ENCODE data around the gene GFPT2.

GFPT2 gene

GRCh38 chr5:180350711-180351465 is 2.2 kb downstream of the GFPT2 start:
- no peak for DNase-seq

DNA sequence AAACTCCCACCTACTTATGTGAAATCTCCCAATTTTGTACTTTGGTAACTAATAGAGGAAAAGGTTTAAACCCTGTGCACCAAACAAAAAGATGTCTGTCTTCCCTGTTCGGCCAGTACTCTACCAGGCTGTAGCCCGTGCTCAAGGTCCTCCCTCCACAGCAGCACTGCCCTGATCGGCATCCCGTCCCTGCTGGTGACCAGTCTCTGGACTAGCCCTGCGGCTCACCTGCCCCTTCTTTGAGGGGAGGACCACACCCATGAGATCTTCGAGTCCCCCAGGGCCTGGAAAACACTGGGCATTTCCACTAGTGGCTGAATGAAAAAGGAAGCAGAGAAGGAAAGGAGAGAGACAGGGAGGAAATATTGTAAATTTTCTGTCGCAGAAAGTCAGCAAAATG is 2.8 kb downstream of the GFPT2 start:
- no peak for DNase-seq

DNA sequence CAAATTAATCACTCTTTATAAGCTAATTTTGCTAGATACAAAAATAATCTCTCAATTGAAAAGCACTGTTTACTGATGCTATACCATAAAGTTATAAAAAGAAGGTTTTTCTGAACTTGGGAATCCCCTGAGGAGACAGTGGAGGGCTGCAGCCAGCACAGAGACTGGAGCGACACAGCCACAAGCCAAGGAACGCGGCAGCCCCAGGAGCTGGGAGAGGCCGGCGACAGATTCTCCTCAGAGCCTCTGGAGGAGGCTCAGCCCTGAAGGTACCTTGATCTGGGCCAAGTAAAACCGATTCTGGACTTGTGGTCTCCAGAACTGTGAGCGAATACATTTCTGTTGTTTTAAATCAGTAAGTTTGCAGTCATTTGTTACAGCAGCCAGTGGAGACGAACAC is 3.7 kb downstream of the GFPT2 start:
- no peak for DNase-seq

- DNase-seq = no peak
Measured at GRCh38 chr5:180348336-180348735, 4.8 kb downstream of the GFPT2 start.

DNA sequence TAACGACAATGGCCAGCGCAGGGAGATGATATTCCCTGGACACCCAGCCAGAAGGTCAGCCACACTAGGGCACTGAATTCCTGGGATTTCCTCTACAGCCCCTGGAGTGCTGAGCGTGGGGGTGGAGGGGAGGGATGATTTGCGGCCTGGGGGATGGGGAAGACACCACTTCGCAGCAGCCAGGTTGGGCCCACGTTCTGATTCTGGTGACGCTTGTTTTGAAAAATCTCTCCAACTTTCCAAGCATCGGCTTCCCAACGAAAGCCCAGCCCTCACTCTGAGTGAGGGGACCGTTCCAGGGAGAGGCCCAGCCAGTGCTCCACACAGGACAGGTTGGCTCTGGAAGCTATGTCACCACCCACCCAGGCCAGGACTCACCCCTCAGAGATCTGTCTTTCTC is 5.4 kb downstream of the GFPT2 start:
- no peak for DNase-seq

- no peak for DNase-seq
Measured at GRCh38 chr5:180346358-180346757, 6.8 kb downstream of the GFPT2 start.

- DNase-seq = no peak
Measured at GRCh38 chr5:180345781-180346180, 7.4 kb downstream of the GFPT2 start.

DNA sequence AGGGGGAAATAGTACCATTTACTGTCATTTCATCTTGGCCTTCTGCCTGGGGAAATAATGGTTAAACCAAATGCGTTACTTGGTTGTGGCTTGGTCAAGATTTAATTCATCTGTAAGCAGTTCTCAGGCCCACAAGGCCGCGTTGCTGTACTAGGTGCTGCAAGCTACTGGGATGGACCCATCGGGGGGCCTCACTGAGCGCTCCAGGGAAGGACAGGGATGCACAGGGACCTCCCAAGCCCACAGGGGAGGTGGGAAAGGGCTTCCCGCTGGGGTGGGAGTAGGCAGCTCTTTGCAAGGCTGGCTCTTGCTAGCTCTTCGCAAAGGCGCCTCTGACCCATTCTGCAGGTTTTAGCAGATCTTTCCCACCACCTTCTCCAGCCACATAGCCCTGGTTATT is 8.0 kb downstream of the GFPT2 start:
- no peak for DNase-seq

- no peak for DNase-seq
Measured at GRCh38 chr5:180344696-180344999, 8.5 kb downstream of the GFPT2 start.

DNA sequence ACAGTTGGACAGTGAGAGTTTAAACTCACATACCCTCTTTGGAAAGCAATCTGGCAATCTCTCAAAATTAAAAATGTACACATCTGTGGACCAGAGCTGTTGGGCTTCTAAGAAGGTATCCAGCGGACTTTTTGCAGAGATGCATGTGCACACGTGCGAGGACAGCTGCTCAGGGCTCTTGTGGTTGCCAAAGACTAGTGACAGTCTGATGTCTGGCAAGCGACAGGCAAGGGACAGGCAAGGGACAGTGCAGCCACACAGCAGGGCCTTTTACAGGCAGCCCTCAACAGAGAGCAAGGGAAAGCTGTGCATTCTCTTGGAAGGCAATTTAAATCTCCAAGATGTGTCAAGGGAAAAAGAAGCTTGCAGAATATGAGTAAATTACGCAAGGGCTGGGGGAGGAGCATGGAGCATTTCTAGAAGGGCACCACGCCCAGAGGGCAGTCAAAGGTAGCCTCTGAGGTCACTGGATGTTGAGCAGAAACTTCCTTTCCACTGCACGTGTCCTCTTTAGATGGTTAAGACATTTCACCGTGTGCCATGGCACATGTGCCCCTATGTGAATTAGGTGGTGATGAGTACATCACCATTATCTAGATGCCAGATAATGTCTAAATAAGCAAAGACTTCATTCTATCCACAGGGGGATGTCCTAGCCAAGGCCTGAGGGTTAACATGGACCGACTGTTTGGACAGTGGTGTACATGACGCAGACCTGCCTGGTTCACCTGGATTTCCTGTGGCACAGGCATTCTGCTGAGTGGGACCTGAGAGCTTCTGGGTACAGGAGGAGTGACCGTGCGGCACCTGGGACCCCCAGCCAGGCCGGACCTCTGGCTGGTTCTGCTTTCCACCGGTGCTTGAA is 9.1 kb downstream of the GFPT2 start:
- DNase-seq = no peak

- DNase-seq = no peak
Measured at GRCh38 chr5:180343110-180343830, 9.9 kb downstream of the GFPT2 start.

GRCh38 chr5:180341595-180341994 is 11.5 kb downstream of the GFPT2 start:
- DNase-seq = no peak

GRCh38 chr5:180340856-180341255 is 12.3 kb downstream of the GFPT2 start:
- DNase-seq = no peak

- DNase-seq = no peak
Measured at GRCh38 chr5:180339583-180340183, 13.5 kb downstream of the GFPT2 start.

DNA sequence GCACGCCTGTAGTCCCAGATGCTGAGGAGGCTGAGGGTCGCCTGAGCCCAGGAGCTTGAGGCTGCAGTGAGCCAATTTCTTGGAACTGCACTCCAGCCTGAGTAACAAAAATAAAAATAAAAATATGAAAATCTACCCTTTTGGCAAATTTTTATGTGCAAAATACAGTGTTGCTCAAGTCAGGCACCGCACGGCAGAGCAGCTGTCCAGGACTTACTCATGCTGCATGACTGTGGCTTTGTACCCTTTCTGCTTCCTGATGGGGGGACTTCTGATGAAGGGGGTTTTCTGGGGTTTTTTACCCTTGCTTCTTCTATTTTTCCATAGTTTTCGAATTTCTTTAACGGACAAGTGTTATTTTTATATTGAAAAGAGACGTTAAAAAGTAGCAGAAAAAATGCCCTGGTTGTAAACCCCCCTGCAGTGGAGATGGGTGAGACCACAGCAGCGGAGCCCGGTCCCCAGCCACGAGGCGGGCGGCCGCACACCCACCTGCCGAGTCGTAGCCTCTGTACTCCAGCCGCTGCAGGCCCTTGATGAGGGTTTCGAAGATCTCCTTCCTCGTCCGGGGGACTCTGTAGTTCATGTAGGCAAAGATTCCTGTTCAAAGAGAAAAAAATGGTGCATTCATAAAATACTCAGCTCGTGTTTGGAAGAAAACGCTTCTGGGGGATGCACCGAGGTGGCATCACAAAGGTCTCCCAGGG is 15.0 kb downstream of the GFPT2 start:
- no peak for DNase-seq

GRCh38 chr5:180336234-180337020 is 16.7 kb downstream of the GFPT2 start:
- no peak for DNase-seq

- no peak for DNase-seq
Measured at GRCh38 chr5:180335614-180336233, 17.4 kb downstream of the GFPT2 start.

DNA sequence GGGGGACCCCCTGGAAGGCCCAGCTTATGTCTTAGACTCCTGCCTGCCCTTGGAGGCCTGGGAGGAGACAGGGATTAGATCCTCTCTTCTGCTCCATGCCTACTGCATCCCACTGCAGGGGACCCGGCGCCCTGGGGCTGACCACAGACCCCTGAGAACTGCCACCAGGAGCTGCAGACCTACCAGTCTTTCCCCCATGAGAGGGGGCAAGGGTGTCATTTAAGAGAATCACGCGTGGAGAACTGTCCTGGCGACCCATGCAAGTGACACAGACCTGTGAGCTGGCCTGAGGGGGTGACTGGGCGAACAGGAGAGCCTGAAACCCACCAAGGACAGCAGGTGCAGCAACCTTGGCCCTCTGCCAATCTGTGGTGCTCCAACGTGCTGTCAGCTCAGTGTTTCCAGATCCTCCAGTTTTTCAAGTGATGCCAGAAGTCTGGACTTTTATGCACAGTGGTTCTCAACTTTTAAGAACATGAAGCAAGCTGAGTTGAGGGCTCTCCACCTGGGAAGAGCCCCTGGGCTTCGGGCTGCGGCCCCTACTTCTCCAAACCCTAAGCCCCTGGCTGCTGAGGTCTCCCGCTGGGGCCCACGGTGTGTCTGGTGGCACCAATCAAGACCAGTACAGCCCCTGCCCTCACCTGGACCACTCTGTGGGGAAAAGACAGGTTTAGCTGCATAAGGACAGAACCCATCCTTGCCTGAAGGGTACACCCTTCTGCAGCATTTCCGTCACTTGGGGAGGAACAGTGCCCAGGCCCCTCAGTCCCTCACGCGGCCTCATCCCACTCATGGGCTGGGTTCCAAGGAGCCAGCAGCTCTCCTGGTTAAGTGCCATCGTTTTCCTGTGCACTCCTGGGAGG is 18.2 kb downstream of the GFPT2 start:
- DNase-seq = no peak

GRCh38 chr5:180334176-180334575 is 19.0 kb downstream of the GFPT2 start:
- no peak for DNase-seq

DNA sequence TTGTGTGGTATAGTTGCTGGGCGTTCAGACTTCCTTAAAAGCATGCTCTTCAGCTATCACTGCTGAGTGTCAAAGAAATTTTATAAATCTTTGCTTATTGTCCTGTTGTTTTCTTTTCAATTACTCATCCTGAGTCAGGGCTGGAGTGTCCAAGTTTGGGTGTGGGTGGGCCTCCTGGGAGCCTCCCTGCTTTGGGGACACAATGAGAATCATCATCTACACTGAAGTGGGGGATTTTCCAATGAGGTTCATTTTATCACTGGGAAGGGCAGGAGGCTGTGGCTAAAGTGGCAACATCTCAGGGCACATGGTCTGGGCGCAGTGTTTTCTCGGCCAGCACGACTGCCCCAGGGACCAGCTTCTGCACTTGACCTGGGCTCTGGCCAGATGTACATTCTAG is 19.5 kb downstream of the GFPT2 start:
- DNase-seq = no peak

Measured in activated CD4-positive, alpha-beta T cell treated with anti-CD3 and anti-CD28 coated beads, Interleukin-10, Interleukin-2, amounts not matched to agents 100 ng/mL and 50 ng/mL, durations not matched to agents 16 hours and 8 hours (primary cell).